Astrocyte (in vitro differentiated cells and primary cell): ENCODE results near the gene LIPC. TPM values are rescaled to one million over a fixed set of nuclear protein-coding genes. Genes with fewer than 3 reads are reported as not detected.

Experiments
- DNase-seq: peaks from one replicate; pipeline ENCODE4 v3.0.0-alpha.2; 2010; ENCODE audit warnings: low read depth
- FAIRE-seq: peaks from 2 replicates; lab custom pipeline; 2011; peaks lifted over from hg19 to GRCh38; lab: Jason Lieb, UNC
- H2AFZ ChIP-seq: 2 replicates; pipeline ENCODE4 v1.6.0; 2012; ENCODE audit warnings: low read depth, low read length, inconsistent platforms
- H3K27ac ChIP-seq: 2 replicates; pipeline ENCODE4 v1.5.1; 2011; ENCODE audit warnings: low read depth, low read length, inconsistent platforms
- H3K27me3 ChIP-seq: 2 replicates; pipeline ENCODE4 v1.6.0; 2011; ENCODE audit warnings: low read length, inconsistent platforms; ENCODE audit not compliant: insufficient read depth
- H3K36me3 ChIP-seq: 2 replicates; pipeline ENCODE4 v1.5.1; 2011; ENCODE audit warnings: low read length, inconsistent platforms; ENCODE audit not compliant: insufficient read depth
- H3K4me1 ChIP-seq: 2 replicates; pipeline ENCODE4 v1.5.1; 2011; ENCODE audit warnings: low read length, inconsistent platforms; ENCODE audit not compliant: insufficient read depth
- H3K4me2 ChIP-seq: 2 replicates; pipeline ENCODE4 v1.6.0; 2012; ENCODE audit warnings: low read length, inconsistent platforms
- H3K4me3 ChIP-seq: 2 replicates; pipeline ENCODE4 v1.5.1; 2011; ENCODE audit warnings: low read depth, mild to moderate bottlenecking, low read length, inconsistent platforms; ENCODE audit not compliant: insufficient read depth
- H3K79me2 ChIP-seq: 2 replicates; pipeline ENCODE4 v1.6.0; 2012; ENCODE audit warnings: mild to moderate bottlenecking, low read length, inconsistent platforms; ENCODE audit not compliant: insufficient read depth
- H3K9ac ChIP-seq: 2 replicates; pipeline ENCODE4 v1.6.0; 2012; ENCODE audit warnings: mild to moderate bottlenecking, low read length, inconsistent platforms
- H3K9me3 ChIP-seq: 2 replicates; pipeline ENCODE4 v1.5.1; 2012; ENCODE audit warnings: low read depth, mild to moderate bottlenecking, low read length, inconsistent platforms; ENCODE audit not compliant: insufficient read depth
- H4K20me1 ChIP-seq: 2 replicates; pipeline ENCODE4 v1.6.0; 2012; ENCODE audit warnings: low read length, inconsistent platforms; ENCODE audit not compliant: insufficient read depth
- H3K27ac Mint-ChIP-seq: one replicate; pipeline ENCODE4 v1.8.0; 2021; ENCODE audit warnings: mild to moderate bottlenecking, mixed read lengths; ENCODE audit not compliant: unreplicated experiment
- H3K27me3 Mint-ChIP-seq: one replicate; pipeline ENCODE4 v1.8.0; 2021; ENCODE audit warnings: low read depth, mixed read lengths; ENCODE audit not compliant: unreplicated experiment
- H3K36me3 Mint-ChIP-seq: one replicate; pipeline ENCODE4 v1.8.0; 2021; ENCODE audit warnings: low read depth, mixed read lengths; ENCODE audit not compliant: unreplicated experiment
- H3K4me1 Mint-ChIP-seq: one replicate; pipeline ENCODE4 v1.8.0; 2021; ENCODE audit warnings: low read depth, mixed read lengths; ENCODE audit not compliant: unreplicated experiment
- H3K4me3 Mint-ChIP-seq: one replicate; pipeline ENCODE4 v1.8.0; 2021; ENCODE audit warnings: mild to moderate bottlenecking, moderate library complexity, mixed read lengths; ENCODE audit not compliant: unreplicated experiment
- H3K9me3 Mint-ChIP-seq: one replicate; pipeline ENCODE4 v1.8.0; 2021; ENCODE audit warnings: mild to moderate bottlenecking, mixed read lengths; ENCODE audit not compliant: unreplicated experiment
- EZH2 ChIP-seq: IDR thresholded peaks from 2 replicates; pipeline ENCODE4 v1.6.1; 2012; ENCODE audit warnings: mild to moderate bottlenecking, low read length, inconsistent platforms; ENCODE audit not compliant: insufficient read depth
- total RNA-seq: library from RNA; stranded (reverse); gene quantifications from 2 replicates; pipeline ENCODE4 v1.2.1, GENCODE V29; 2021
- TF ChIP-seq, protein P1 (sequence below): IDR thresholded peaks from 2 replicates; pipeline ENCODE4 v1.5.1; 2011; ENCODE audit warnings: low read depth, mild to moderate bottlenecking, inconsistent platforms, low read length, moderate library complexity; ENCODE audit not compliant: insufficient read depth

LIPC gene
- total RNA-seq, 1 donor from 2014 or later, result not detected

DNA sequence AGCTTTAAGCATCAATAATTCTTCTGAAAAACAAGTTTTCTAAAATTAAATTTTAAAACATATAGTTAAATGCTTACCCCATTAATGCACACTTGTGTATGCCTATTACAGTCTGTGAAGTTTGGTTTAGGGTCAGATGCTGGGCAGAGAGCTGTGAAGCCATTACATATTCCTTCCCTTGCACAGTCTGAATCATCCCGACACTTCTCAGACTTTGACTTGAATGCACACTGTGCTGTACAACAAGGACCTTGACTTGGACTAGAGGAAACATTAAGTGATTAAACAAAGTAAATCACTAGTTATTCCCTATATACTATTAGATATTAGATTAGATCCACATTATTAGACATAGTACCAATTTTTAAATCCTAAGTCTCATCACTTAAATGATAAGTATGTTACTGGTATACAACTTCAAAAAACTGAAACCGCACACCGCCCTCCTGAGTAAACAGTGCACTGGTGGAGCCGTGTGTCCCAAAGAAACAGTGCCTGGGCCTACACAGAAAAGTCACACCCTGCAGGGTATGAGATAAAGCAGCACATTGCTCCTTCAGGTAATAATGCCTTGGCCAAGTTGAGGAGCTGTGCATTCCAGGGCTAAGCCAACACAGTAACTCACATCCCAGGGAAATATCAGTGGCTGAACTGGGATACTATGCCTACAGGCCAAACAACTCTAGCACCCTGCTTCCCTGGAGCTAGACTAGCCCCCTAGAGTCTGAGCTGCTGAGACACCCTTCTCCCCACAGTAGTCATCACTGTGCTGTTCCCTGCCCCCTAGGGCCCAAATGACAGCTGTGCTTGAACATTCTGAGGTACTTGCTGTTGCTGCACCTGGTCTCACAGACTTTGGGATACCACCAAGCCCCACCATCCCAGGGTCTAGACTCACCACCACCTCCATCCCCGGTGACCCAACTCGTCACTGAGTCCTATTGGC is 180.2 kb downstream of the LIPC start:
- peaks cover 4% of the 10 kb centered on the region for H4K20me1 ChIP-seq
- H3K27me3 ChIP-seq, result no peaks in the 10 kb centered on the region
- no peak overlapping the region for H2AFZ ChIP-seq
- Mint-ChIP-seq H3K27me3 (no peaks in the 10 kb centered on the region), H3K36me3 (peaks cover 39% of the 10 kb centered on the region), H3K4me3 (no peak overlapping the region), H3K4me1 (peaks cover 15% of the 10 kb centered on the region), H3K27ac (no peak overlapping the region), H3K9me3 (peaks cover 8% of the 10 kb centered on the region)
- FAIRE-seq, result no peak
- no peak for DNase-seq
- no peak overlapping the region for H3K27ac ChIP-seq
- TF ChIP-seq, protein P1, sequence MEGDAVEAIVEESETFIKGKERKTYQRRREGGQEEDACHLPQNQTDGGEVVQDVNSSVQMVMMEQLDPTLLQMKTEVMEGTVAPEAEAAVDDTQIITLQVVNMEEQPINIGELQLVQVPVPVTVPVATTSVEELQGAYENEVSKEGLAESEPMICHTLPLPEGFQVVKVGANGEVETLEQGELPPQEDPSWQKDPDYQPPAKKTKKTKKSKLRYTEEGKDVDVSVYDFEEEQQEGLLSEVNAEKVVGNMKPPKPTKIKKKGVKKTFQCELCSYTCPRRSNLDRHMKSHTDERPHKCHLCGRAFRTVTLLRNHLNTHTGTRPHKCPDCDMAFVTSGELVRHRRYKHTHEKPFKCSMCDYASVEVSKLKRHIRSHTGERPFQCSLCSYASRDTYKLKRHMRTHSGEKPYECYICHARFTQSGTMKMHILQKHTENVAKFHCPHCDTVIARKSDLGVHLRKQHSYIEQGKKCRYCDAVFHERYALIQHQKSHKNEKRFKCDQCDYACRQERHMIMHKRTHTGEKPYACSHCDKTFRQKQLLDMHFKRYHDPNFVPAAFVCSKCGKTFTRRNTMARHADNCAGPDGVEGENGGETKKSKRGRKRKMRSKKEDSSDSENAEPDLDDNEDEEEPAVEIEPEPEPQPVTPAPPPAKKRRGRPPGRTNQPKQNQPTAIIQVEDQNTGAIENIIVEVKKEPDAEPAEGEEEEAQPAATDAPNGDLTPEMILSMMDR, result no peak
- TF ChIP-seq EZH2, result no peak
- no peak overlapping the region for H3K9ac ChIP-seq
- no peak overlapping the region for H3K4me3 ChIP-seq
- H3K79me2 ChIP-seq, result peaks cover 12% of the 10 kb centered on the region
- no peak overlapping the region for H3K4me2 ChIP-seq
- no peaks in the 10 kb centered on the region for H3K4me1 ChIP-seq
- H3K9me3 ChIP-seq, result peaks cover 3% of the 10 kb centered on the region
- peaks cover 7% of the 10 kb centered on the region for H3K36me3 ChIP-seq

DNA sequence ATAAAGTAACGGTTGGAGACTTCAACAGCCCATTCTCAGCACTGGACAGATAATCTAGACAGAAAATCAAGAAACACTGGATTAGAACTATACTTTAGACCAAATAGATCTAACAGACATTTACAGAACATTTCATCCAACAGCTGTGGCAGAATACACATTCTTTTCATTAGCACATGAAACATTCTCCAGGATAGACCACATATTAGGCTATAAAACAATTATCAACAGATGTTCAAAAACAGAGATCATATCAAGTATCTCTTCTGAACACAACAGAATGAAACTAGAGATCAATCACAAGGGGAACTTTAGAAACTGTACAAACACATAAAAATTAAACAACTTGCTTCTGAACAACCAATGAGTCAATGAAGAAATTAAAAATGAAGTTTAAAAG is 184.4 kb downstream of the LIPC start:
- peaks cover 5% of the 10 kb centered on the region for H3K4me1 Mint-ChIP-seq
- Histone ChIP-seq H3K36me3 (no peaks in the 10 kb centered on the region), H3K27ac (no peak overlapping the region), H2AFZ (no peak overlapping the region), H3K4me1 (no peaks in the 10 kb centered on the region), H3K9me3 (peaks cover 3% of the 10 kb centered on the region), H3K4me3 (no peak overlapping the region), H4K20me1 (peaks cover 4% of the 10 kb centered on the region), H3K4me2 (no peak overlapping the region), H3K27me3 (no peaks in the 10 kb centered on the region), H3K9ac (no peak overlapping the region), H3K79me2 (peaks cover 12% of the 10 kb centered on the region)
- no peaks in the 10 kb centered on the region for H3K27me3 Mint-ChIP-seq
- FAIRE-seq (peak; percentile 5), DNase-seq (no peak)
- H3K4me3 Mint-ChIP-seq, result no peak overlapping the region
- TF ChIP-seq, protein P1, result no peak
- no peak for TF ChIP-seq EZH2
- peaks cover 10% of the 10 kb centered on the region for H3K9me3 Mint-ChIP-seq
- no peak overlapping the region for H3K27ac Mint-ChIP-seq
- H3K36me3 Mint-ChIP-seq, result peaks cover 46% of the 10 kb centered on the region
